H1 (cell line): ENCODE measurements around the gene RANBP2. TPM values are rescaled to one million over a fixed set of nuclear protein-coding genes. Genes with fewer than 3 reads are reported as not detected.

Experiments used
- SP2 ChIP-seq: IDR thresholded peaks from 2 replicates; pipeline ENCODE4 v1.6.1; 2012; ENCODE audit warnings: mild to moderate bottlenecking, low read length, inconsistent platforms
- TBP ChIP-seq: IDR thresholded peaks from 2 replicates; pipeline ENCODE4 v1.6.1; 2011; ENCODE audit warnings: low read depth, low read length, improper control_type of control experiment
- polyA plus RNA-seq, 7 experiments: library from polyadenylated mRNA; depleted of rRNA in 3 of 7; stranded (reverse) in 5 of 7; unstranded in 2 of 7; fragments of >200 nt in 5 of 7; fragments of 200-250 nt in 2 of 7; gene quantifications; 1 replicate in 5 of 7; 2 replicates in 1 of 7; 4 replicates in 1 of 7; pipeline versions ENCODE4 v1.2.1 to v1.2.3, GENCODE V29; 2011 to 2013; ENCODE audit warnings: missing spikeins in 2 of 7, mixed read lengths in 2 of 7
- total RNA-seq: library from RNA; stranded (reverse); fragmentation: NEBNext Ultra II Directional; extraction: Animal tissue kit (Norgen Biotek cat#: 25700); gene quantifications from 2 replicates; pipeline ENCODE4 v1.2.1, GENCODE V29; 2021
- TF ChIP-seq, protein P1 (sequence below): fragments of 300-600 bp; sonication (generic); IDR thresholded peaks from 2 replicates; pipeline ENCODE4 v1.7.1; 2012; ENCODE audit warnings: low read length, moderate library complexity, mild to moderate bottlenecking, inconsistent platforms; ENCODE audit not compliant: insufficient replicate concordance

The RANBP2 gene
- total and polyA plus RNA-seq, 2 of the 8 experiments (the other 6 are each of a cell fraction or from before 2014, with no cell fraction given): 8.2 to 95.9 TPM

DNA sequence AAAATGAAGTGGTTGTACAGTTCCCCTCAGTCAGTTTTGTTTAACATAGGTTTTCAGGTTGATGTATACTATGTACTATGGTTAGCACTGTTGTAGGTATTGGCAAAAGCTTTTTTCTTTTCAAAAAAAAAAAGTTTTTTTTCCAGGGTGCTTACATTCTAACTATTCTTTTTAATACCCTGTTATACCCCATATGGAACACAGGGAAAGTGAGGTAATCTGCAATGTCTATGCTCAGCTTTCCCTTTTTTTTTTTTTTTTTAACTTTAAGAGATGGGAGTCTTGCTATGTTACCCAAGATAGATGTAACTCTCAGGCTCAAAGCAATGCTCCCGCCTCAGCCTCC lies 66.7 kb downstream of the RANBP2 start (continued):
- TF ChIP-seq, protein P1, sequence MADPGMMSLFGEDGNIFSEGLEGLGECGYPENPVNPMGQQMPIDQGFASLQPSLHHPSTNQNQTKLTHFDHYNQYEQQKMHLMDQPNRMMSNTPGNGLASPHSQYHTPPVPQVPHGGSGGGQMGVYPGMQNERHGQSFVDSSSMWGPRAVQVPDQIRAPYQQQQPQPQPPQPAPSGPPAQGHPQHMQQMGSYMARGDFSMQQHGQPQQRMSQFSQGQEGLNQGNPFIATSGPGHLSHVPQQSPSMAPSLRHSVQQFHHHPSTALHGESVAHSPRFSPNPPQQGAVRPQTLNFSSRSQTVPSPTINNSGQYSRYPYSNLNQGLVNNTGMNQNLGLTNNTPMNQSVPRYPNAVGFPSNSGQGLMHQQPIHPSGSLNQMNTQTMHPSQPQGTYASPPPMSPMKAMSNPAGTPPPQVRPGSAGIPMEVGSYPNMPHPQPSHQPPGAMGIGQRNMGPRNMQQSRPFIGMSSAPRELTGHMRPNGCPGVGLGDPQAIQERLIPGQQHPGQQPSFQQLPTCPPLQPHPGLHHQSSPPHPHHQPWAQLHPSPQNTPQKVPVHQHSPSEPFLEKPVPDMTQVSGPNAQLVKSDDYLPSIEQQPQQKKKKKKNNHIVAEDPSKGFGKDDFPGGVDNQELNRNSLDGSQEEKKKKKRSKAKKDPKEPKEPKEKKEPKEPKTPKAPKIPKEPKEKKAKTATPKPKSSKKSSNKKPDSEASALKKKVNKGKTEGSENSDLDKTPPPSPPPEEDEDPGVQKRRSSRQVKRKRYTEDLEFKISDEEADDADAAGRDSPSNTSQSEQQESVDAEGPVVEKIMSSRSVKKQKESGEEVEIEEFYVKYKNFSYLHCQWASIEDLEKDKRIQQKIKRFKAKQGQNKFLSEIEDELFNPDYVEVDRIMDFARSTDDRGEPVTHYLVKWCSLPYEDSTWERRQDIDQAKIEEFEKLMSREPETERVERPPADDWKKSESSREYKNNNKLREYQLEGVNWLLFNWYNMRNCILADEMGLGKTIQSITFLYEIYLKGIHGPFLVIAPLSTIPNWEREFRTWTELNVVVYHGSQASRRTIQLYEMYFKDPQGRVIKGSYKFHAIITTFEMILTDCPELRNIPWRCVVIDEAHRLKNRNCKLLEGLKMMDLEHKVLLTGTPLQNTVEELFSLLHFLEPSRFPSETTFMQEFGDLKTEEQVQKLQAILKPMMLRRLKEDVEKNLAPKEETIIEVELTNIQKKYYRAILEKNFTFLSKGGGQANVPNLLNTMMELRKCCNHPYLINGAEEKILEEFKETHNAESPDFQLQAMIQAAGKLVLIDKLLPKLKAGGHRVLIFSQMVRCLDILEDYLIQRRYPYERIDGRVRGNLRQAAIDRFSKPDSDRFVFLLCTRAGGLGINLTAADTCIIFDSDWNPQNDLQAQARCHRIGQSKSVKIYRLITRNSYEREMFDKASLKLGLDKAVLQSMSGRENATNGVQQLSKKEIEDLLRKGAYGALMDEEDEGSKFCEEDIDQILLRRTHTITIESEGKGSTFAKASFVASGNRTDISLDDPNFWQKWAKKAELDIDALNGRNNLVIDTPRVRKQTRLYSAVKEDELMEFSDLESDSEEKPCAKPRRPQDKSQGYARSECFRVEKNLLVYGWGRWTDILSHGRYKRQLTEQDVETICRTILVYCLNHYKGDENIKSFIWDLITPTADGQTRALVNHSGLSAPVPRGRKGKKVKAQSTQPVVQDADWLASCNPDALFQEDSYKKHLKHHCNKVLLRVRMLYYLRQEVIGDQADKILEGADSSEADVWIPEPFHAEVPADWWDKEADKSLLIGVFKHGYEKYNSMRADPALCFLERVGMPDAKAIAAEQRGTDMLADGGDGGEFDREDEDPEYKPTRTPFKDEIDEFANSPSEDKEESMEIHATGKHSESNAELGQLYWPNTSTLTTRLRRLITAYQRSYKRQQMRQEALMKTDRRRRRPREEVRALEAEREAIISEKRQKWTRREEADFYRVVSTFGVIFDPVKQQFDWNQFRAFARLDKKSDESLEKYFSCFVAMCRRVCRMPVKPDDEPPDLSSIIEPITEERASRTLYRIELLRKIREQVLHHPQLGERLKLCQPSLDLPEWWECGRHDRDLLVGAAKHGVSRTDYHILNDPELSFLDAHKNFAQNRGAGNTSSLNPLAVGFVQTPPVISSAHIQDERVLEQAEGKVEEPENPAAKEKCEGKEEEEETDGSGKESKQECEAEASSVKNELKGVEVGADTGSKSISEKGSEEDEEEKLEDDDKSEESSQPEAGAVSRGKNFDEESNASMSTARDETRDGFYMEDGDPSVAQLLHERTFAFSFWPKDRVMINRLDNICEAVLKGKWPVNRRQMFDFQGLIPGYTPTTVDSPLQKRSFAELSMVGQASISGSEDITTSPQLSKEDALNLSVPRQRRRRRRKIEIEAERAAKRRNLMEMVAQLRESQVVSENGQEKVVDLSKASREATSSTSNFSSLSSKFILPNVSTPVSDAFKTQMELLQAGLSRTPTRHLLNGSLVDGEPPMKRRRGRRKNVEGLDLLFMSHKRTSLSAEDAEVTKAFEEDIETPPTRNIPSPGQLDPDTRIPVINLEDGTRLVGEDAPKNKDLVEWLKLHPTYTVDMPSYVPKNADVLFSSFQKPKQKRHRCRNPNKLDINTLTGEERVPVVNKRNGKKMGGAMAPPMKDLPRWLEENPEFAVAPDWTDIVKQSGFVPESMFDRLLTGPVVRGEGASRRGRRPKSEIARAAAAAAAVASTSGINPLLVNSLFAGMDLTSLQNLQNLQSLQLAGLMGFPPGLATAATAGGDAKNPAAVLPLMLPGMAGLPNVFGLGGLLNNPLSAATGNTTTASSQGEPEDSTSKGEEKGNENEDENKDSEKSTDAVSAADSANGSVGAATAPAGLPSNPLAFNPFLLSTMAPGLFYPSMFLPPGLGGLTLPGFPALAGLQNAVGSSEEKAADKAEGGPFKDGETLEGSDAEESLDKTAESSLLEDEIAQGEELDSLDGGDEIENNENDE: no peak
- TF ChIP-seq SP2: no peak
- no peak for TF ChIP-seq TBP
